Activated CD8-positive, alpha-beta memory T cell treated with anti-CD3 and anti-CD28 coated beads, Interleukin-2, amount 50 U/mL, for 1 hour (primary cell): ENCODE data around the gene TNP2.

Experiments used
- DNase-seq: peaks from one replicate; pipeline ENCODE4 v3.0.0-alpha.2; 2020; ENCODE audit errors: extremely low read depth

Gene TNP2

DNA sequence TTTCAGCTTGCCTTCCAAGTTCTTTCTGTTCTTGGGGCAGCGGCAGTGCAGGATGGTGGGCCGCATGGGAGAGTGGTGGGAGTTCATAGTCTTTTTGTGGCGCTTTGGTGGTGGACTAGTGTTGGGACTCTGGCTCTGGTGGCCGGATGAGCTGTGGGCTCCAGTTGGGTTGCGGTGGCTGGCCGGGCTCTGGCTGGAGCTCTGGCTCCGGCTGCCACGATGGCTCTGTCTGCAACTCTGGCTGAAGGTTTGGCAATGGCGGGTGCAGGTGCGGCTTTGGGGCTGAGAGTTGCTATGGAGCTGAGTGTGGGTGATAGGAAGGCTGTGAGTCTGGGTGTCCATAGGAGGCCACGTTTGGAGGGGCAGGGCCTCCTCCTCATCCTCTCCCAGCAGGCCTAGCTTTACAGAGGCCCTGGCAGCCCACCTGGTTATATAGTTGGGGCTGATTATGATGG, at the start of gene TNP2:
Gene TNP2 (minus strand): TSS at position 405 of the 455 bp plus-strand sequence. CDS start 63 bp downstream, at position 342.
- no peak for DNase-seq

DNA sequence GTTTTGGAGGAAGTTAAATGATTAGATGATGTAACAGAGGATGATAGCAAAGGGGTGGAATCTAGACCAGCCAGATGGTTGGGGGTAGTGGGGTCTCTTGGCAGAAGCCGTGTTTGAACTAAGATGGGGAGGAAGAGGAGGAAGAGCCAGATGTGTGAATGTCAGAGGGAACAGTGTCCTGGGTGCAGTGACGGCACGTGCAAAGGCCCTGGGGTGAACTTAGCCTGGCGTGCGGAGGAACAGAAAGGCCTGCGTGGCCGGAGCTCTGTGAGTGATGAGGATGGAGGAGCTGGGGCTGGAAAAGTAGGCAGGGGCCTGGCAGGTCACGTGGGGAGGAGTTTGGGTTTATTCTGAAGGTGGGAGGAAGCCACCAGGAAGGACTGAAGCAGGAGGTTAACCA, 49.7 kb upstream of the TNP2 start:
- DNase-seq = no peak

DNA sequence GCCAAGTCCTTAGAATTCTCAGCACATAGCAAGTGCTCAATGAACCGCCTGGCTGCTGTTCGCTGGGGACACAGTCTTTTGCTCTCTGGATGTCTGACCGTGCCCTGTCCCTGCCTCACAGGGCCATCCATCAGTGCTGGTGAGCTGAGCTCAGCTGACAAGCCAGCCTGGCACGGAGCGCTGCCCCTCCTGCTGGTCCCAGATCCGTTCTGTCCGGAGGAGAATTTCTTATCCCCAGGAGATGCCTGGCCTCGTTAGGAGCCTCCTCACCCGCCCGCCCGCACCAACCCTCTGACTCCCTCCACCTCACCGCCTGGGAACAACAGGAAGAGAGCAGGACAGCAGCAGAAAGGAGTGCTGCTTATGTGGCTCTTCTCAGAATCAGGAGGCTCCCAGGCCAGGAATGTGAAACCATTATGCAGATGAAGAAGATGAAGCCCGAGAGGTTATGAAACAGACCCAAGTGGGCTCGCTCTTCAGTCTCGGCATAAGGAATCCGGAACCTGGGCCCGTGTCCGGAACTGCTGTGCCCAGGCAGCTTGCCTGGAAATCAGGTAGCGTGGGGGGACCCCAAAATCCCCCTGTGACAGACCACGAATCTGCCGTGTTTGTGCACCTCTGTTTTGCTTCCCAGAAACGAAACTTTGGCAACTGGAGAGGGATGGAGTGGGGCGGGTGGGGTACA, 47.3 kb upstream of the TNP2 start:
- no peak for DNase-seq

DNA sequence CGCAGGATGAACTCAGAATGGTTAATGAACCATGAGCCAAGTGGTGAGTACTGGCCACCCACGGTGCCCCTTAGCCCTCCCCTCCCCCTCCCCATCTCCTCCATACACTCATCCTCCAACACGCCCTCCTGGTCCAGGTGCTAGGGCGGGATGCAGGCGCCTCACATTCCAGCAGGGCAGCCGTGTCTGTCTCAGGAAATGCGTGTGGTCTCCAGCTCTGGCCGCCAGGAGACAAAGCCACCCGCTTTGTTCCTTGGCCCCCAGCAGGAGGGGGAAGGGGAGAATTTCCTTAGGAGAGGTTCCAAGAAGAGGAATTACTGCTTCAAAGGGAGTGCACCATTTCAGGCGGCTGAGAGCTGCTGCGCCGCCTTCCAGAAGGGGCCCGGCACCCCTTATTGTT, 46.4 kb upstream of the TNP2 start:
- no peak for DNase-seq

DNA sequence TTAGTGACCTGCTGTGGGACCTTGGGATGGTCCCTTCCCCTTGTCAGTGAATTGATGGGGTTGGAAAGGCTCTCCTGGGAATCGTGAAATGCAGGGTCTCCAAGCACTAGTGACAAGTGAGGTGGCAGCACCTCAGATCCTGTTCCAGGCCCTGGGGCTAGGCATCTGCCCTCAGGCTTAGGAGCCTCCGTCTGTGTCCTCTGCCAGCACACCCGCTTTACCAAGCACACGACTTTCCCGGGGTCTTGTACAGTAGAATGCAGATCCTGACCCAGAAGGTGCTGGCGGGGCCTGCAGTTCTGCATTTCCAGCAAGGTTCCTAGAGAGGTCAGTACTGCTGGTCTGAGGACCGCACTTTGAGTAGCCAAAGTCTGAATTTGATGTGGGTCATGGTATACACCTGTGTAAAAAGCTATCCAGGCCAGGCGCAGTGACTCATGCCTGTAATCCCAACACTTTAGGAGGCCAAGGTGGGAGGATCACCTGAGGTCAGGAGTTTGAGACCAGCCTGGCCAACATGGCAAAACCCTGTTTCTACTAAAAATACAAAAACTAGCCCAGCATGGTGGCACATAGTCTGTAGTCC, 45.3 kb upstream of the TNP2 start:
- no peak for DNase-seq

DNA sequence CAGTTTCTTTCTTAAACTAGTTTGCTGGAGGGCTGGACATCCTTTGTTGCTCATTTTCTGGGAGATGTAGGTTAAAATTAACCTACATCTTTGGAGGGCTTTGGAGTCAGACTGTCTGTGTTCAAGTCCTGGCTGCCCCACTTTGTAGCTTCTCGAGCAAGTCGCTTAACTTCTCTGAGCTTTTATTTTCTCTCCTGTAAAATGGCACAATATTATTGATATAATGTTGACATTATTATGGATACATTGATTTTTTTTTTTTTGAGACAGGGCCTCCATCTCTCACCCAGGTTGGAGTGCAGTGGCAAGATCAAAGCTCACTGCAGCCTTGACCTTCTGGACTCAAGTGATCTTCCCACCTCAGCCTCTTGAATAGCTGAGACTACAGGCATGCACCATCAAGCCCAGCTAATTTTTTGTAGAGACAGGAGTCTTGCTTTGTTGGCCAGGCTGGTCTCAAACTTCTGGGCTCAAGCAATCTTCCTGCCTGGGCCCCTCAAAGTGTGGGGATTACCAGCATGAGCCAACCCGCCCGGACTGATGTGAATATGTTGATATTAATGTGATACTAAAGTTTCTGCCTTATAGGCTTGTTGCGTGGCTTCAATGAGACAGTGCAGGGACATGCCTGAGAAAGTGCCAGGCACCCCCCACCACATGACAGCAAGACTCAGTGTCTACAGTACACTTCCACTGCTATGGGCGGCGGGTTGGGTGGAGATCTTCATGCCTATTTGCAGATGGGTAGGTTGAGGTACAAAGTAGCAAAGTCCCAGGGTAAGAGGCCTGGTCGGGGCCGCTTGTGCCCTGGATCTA, 44.6 kb upstream of the TNP2 start:
- no peak for DNase-seq

DNA sequence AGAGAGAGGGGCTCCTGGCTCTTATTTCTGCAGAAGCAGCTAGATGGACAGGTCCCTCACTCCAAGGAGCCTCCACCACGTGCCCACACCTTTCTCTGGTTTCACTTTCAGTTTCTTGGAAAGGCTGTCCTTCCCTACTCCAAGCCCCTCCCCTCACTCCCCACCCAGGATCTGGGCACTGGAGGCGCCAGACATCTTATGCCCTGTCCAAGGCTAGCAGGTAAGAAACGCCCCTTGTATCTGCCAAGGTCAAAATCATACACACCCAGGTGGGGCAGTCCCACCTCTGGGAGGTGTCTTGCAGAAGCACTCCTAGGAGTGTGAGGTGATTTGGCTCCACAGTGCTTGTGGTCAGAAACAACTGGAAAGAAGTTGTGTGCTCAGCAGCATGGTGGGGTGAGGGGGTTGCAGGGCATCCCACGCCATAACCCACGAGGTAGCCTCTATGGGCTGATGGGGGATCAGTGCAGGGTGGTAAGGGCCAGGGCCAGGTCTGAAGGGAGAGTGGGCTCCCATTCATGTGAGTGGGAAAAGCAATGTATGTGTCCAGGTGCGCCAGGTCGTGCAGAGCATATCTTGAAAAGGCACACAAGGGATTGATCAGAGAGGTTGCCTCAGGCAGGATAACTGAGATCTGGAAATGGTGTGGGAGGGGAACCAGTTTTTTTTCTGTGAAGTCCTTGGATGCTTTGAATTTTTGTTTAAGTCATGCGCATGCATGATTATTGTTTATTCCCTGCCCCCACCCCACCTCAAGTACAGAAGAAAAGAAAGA, 43.8 kb upstream of the TNP2 start:
- DNase-seq = no peak

DNA sequence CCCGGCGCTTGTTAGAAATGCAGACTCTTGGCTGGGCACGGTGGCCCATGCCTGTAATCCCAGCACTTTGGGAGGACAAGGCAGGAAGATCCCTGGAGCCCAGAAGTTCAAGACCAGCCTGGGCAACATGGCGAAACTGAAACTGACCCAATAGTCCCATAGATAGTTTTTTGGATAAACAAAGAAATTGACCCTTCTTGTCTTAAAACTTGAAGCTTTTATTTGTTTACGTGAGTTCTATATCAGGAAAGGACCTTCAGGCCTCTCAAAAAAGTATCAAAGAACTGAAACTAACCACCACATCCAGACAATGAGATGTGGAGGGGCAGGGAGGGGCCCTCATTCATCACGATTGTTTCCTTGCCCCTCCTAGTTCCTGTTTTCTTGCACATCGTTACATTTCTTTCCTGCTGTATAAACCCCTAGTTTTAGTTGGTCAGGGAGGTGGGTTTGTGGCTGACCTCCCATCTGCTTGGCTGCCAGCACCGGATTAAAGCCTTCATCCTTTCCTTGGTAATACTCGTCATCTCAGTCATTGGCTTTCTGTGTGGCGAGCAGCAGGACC, 42.0 kb upstream of the TNP2 start:
- no peak for DNase-seq

DNA sequence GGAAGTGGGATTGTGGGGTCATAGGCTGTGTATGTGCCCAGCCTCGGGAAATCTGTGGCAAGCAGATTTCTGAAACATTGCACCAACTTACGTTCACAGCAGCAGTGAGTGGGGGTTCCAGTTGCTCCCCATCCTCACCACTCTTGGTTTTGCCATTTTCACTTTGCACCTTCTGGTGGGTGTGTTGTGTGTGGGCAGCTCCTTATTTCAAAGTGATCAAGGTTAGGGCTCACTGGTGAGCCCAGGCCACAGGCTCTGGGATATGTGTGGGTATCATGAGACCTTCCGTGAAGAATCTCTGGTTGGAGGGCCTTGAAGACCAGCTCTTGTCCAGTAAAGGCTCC, 41.5 kb upstream of the TNP2 start:
- DNase-seq = no peak

DNA sequence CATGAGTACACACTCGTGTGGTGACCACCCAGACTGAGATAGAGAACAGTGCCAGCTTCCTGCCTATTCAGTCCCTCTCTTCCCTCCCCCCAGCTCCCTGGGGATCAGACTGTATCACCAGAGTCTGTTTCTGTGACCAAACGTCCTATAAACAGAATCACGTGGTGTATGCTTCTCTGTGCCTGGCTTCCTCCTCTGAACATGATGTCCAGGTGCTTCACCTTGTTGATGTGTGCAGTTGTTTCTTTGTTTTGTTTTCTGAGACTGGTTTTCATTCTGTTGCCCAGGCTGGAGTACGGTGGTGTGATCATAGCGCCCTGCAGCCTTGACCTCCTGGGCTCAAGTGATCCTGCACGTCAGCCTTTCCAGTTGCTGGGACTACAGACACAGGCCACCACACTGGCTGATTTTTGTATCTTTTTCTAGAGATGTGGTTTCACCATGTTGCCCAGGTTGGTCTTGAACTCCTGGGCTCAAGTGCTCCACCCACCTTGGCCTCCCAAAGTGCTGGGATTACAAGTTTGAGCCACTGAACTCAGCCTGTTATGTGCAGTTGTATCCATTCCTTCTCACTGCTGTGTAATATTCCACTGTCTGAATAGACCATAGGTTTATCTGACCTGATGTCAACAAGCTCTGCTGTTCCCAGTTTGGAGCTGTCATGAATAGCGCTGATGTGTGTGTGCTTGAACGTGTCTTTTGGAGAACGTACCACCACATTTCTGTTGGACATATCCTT, 40.9 kb upstream of the TNP2 start:
- no peak for DNase-seq

DNA sequence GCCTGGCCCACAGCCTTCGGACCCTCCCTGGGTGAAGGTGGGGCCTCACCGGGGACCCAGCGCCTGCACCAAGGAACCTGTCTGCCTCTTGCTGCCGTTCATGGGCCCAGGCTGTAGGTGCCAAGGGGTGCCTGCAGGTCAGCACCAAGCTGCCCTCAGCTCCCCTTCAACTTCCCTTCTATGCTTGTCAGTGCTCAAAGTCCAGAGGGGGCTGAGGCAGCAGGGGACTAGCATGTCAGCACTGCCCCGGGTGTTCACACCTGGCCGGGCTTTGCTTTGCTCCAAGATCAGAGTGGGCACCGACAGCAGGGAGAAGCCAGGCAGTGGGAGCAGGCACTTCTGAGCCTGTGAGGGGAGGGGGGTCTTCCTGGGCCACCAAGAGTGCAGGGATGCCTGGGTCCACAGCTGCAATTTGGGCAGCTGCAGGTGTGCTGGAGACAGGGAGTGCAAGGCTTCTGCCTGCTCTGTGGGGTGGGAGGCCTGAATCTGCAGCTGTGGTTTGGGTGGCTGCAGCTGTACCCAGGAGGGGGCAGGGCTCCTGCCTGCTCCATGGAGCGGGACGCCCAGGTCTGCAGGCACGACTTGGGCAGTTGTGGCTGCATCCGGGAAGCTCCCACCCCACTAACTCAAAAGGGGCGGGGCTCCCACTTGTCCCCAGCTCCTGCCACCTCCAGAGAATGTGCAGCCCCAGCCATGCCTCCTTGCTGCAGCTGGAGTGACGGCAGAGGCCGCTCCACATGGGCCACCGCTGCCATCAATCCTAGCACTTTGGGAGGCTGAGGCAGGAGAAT, 39.6 kb upstream of the TNP2 start:
- DNase-seq = no peak

DNA sequence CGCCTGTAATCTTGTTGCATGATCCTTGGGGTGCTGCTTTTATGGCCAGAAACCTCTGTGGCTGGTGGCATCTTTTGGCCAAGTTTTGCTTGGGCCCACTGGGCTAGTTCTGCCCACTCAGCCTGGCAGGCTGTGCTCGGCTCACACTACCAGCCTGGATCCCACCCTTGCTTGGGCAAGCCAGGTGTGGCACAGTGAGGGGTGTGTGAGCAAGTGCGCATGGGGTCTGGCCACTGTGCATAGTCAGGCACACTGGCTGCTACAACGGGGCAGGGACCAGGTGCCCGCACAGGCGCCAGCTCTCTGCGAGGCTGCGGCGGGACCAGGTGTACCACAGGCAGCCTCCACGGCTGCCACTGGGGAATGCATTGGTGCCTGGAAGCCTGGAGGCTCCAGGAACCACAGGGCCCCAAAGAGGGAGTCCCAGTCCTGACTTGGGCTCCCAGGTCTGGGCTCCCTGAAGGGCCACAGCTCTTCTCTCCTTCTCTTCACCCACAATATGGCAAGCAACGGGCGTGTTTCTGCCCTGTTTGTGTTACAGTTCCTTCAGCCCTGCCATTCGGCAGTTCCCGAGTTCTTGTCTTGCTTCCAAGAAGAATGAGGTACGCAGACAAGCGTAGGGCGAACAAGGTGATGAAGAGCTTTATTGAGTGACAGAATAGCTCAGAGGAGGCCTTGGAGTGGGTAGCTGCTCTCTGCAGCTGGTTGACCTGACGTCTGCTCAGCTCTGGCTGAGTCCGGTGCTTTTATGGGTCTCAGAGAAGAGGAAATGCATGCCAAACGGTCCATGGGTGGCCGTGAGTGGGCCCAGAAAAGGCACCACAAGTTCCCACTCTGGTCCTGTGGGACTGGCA, 38.7 kb upstream of the TNP2 start:
- no peak for DNase-seq

DNA sequence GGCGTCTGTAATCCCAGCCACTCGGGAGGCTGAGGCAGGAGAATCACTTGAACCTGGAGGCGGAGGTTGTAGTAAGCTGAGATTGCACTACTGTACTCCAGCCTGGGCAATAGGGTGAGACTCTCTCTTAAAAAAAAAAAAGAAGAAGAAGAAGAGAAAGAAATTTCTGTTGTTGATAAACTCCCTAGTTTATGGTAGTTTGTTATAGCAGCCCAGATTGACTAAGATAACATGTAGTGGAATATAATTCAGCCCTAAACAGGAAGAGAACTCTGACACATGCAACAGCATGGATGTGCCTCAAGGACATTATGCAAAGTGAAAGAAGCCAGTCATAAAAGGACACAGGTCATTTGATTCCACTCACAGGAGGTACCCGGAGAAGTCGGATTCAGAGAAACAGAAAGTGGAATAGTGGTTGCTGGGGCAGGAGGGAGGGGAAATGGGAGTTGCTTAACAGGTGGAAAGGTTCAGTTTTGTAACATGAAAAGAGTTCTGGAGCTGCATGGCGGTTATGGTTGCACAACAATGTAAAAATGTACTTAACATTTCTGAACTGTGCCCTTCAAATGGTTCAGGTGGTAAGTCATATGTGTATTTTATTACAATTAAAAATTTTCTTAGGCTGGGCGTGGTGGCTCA, 38.0 kb upstream of the TNP2 start:
- no peak for DNase-seq

DNA sequence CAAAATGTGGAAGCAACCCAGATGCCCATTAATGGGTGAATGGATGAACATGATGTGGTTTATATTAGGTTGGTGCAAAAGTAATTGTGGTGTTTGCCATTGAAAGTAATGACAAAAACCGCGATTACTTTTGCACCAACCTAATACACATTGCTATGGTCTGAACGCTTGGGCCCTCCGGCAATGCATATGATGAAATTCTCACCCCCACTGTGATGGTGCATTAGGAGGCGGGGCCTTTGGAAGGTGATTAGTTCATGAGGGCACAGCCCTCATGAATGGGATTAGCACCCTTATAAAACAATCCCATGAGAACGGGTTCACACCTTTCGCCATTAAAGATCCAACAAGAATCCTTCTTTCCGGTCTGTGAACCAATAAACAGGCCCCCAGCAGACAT, 37.3 kb upstream of the TNP2 start:
- no peak for DNase-seq

DNA sequence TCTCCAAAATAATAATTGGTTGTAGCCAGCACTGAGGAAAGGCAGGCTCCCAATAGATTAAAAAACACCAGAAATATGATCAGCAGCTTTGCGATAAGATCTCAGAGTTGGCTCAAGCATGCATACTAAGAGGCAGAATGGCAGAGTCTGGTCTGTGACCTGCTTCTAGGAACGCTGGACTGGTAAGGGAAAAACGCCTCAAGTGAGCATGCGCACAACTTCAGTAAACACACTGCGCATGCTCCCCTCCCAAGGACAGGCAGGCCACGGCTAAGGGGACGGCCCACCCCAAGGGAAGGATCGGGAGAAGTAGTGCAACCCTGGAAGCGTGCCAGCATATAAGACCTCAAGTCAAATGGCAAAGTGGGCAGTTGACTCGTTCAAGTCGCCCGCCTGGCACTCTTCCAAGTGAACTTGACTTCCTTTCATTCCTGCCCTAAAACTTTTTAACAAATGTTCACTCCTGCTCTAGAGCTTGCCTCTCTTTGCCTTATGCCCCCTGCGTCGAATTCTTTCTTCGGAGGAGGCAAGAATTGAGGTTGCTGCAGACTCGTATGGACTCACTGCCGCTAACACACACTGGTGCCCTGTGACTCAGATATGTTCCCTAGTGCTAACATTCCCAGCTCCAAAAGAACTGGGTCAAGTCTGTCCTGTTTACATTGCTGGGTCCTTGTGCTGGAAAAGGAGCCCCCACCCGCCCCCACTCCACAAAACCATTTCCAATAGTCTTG, 34.4 kb upstream of the TNP2 start:
- DNase-seq = no peak

DNA sequence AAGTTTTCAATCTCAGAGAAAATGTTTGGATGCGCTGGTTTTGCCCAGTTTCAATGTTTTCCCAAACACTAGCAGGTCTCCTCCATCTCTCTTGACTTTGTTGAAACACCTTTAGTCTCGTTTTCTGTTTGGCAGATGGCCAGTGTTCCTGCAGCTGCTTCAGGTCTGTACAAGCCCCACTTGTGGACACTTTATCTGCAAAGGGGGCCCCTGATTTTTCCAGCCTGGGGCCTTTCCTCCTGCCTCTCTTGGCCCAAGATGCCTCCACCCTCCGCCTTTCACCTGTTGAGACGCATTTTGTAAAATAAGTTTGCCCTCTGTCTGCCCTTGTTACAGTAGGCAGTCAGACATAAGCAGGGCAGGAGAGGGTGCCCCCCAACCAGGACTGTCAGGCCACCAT, 33.9 kb upstream of the TNP2 start:
- DNase-seq = no peak

DNA sequence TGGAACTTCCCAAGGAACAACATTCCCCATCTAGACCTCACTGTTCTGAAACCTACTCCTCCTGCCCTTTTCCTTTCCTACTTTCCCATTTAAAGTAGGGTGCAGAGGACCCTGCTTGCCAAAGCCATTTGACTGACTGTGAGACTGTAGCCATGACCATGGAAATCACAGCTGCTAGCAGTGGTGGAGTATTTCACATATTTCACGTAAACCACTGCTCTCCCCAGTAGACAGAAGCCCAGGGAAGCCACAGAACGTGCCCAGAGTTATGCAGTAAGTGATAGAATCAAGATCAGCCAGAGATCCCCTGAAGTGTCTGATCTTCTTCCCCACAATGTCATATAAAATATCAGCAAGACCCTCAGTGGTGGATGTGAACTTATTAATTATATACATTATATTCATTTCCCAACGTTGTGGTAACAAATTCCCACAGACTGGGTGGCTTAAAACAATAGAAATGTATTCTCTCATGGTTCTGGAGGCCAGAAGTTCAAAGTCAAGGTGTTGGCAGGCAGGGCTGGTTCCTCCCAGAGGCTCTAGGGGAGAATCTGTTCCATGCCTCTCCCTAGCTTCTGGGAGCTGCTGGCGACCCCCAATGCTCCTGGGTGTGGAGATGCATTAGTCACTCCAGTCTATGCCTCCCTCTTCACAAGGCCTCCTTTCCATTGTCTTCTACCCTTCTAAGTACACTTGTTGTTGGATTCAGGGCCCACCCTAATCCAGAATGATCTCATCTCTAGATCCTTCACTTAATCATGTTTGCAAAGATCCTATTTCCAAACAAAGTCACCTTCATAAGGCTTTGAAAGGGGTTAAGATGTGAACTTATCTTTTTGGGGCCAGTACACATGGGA, 32.7 kb upstream of the TNP2 start:
- no peak for DNase-seq
